GM04504 (cell line): ENCODE data around the gene HELT.
A peak's percentile ranks its signal among the peaks of the same experiment; 100 is the strongest.
"Not testable (repeated sequence)": the region's sequence is repeated elsewhere in the genome, so short reads cannot be mapped to it uniquely, and the experiment has no call there.

ENCODE experiments used
- DNase-seq: peaks from one replicate; pipeline ENCODE4 v3.0.0-alpha.2; 2012; ENCODE audit warnings: low read depth

The HELT gene

GRCh38 chr4:185036019-185036418 lies 17.7 kb downstream of the HELT start:
- no peak for DNase-seq

DNA sequence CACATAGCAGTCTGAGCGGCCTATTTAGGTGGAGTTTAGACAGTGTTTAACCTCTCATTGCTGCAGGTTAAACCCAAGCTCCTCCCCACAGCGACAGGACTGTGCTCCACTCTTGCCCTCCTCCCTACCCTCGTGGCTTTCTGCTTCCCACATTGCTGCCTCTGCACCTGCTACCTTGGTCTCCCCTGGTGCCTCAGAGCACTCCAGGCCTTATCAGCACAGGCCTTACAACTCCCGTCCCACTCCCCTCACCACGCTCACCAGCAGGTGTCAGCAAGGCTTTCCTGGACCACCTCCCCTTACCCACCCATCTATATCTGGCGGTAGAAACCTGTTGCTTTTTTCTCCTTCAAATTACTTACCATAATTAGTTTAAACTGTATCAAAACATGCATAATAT lies 18.6 kb downstream of the HELT start:
- DNase-seq = no peak

DNA sequence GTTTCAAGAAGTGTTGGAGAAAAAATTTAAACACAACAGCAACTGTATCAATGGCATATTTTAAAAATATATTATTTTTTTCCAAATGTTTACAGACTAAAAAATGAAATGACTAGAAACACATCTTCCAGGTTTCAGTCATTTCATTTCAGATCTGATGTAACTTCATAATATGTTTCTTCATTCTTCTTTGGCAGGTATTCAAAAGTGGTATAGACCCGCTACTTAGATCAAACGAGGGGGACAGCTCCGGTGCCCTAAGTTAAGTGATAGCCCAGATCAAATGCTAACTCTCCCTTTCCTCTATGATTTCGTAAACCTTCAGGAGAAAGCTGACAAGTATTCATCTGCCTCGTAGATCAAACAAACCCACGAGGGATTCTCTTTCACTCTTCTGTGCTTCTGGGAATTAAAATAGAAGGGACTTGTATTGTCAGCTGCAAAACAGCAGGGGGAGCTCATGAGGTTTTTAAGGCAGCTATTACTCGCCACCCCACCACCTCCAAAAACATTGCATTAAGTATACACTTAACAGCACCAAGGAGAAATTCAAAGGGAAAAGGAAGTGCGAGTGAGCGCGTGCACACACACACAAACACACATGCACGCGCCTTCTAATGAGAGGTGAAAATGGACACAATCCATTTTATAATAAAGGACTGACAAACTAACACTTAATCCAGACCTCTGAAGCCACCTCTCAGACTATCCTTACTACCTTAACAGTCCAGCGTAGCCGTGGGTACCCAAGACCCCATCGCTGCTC lies 21.4 kb downstream of the HELT start:
- DNase-seq = peak; percentile 13

- no peak for DNase-seq
Observed at GRCh38 chr4:185040523-185040922, 22.2 kb downstream of the HELT start.

DNA sequence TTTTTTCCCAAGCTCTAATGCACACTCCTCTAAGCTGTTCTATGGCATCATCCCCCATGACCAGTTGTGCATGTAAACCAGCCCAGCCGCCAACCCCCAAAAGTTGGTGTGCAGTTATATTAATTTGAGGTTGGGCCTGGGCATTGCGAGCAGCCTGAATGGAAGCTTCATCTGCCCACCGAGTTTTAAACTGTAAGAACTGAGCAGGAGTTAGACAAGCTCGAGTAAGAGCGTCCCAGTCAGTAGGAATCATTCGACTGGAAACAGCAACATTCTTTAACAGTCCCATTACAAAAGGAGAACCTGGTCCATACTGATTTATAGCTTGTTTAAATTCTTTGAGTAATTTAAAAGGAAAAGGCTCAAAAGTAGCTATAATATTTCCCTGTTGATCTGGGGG lies 32.0 kb downstream of the HELT start:
- DNase-seq = not testable (repeated sequence)

DNA sequence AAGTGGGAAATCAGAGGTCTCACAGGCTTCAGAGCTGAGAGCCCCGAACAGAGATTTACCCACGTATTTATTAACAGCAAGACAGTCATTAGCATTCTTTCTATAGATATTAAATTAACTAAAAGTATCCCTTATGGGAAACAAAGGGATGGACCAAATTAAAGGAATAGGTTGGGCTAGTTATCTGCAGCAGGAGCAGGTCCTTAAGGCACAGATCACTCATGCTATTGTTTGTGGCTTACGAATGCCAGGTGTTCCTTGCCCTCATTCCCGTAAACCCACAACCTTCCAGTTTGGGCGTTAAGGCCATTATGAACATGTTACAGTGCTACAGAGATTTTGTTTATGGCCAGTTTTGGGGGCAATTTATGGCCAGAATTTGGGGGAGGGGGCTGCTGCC lies 33.0 kb downstream of the HELT start:
- DNase-seq = not testable (repeated sequence)

DNA sequence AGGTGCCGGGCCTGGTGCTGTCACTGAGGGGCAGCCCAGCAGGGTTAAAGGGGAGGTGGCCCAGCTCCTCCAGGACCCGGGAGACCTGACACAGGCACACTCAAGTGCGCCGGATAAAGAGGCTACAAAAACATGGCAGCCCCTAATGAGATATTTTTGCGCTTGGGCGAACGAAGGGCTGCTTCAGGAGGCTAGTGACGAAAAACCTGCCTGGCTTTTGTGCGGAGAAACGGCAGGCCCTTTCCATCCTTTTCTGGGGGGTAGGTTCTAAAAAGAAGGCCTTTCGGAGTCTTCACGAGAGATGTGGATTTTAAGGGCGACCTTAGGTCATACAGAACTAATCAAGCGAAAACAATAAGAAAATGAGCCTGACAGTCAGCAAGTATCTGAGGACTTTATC lies 35.5 kb downstream of the HELT start:
- DNase-seq = no peak

- DNase-seq = no peak
Observed at GRCh38 chr4:185054272-185054671, 36.0 kb downstream of the HELT start.

- DNase-seq = no peak
Observed at GRCh38 chr4:185054886-185055285, 36.6 kb downstream of the HELT start.

- DNase-seq = no peak
Observed at GRCh38 chr4:185061610-185062009, 43.3 kb downstream of the HELT start.

DNA sequence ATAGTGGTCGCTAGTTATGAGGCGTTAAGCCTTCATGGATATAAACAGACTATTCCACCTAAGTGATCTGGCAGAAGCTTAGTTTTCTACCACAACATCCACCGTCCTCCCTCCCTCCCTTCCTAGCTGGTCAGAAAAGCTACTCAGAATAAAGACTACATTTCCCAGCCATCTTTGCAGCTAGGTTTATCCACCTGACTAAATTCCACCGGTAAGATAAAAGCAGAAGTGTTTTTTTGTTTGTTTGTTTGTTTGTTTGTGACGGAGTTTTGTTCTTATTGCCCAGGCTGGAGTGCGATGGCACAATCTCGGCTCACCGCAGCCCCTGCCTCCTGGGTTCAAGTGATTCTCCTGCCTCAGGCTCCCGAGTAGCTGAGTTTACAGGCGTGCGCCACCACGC lies 44.3 kb downstream of the HELT start:
- no peak for DNase-seq

GRCh38 chr4:185066179-185066578 lies 47.9 kb downstream of the HELT start:
- no peak for DNase-seq

GRCh38 chr4:185068837-185069236 lies 50.5 kb downstream of the HELT start:
- DNase-seq = no peak
